ENCODE data around the gene KRT6C. TPM values are rescaled to one million over a fixed set of nuclear protein-coding genes. Genes with fewer than 3 reads are reported as not detected.
"Not testable (repeated sequence)": the region's sequence is repeated elsewhere in the genome, so short reads cannot be mapped to it uniquely, and the experiment has no call there.

The KRT6C gene
- total and polyA plus RNA-seq, 8 donors, result not detected

DNA sequence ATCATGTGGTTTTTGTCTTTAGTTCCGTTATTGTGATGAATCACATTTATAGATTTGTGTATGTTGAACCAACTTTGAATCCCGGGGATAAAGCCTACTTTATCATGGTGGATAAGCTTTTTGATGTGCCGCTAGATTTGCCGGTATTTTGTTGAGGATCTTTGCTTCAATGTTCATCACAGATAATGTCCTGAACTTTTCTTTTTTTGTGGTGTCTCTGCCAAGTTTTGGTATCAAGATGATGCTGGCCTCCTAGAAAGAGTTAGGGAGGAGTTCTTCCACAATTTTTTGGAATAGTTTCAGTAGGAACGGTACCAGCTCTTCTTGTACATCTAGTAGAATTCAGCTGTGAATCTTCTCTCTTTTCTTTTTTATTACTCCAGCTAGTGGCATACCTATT lies 14.7 kb downstream of the KRT6C start:
- Histone ChIP-seq H3K27ac (no peak overlapping the region), H3K4me3 (no peak overlapping the region), H3K9me3 (no peaks in the 10 kb centered on the region), H3K4me1 (no peaks in the 10 kb centered on the region), H3K27me3 (peaks cover 0 to 16% of the 10 kb centered on the region in 2 donors), H3K36me3 (no peaks in the 10 kb centered on the region)
- ATAC-seq (no peak), DNase-seq (no peak)
- intact Hi-C loops (cut with DNase I), result no loop called here
- TF ChIP-seq, protein P1, sequence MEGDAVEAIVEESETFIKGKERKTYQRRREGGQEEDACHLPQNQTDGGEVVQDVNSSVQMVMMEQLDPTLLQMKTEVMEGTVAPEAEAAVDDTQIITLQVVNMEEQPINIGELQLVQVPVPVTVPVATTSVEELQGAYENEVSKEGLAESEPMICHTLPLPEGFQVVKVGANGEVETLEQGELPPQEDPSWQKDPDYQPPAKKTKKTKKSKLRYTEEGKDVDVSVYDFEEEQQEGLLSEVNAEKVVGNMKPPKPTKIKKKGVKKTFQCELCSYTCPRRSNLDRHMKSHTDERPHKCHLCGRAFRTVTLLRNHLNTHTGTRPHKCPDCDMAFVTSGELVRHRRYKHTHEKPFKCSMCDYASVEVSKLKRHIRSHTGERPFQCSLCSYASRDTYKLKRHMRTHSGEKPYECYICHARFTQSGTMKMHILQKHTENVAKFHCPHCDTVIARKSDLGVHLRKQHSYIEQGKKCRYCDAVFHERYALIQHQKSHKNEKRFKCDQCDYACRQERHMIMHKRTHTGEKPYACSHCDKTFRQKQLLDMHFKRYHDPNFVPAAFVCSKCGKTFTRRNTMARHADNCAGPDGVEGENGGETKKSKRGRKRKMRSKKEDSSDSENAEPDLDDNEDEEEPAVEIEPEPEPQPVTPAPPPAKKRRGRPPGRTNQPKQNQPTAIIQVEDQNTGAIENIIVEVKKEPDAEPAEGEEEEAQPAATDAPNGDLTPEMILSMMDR (IDR thresholded peaks at IDR 0.05), result no peak

DNA sequence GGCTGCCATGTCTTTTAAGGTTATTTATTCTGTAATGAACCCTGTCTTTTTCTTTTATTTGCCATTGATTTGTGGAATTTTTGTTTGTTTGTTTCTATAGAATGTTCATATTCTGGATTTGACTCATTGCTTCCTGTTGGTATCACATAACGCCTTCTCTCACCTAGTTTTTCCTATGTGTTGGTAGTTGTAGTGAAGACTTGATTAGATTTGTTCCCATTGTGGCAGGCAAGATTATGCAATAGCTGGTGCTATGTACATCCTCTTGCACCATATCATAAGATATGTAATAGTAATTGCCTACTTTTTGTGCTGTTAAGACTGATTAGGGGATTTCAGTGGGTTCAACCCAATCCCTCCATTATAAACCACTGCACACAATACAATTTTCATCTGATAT lies 17.8 kb downstream of the KRT6C start:
- H3K27ac ChIP-seq, result no peak overlapping the region
- intact Hi-C loops (cut with DNase I), result no loop called here
- no peaks in the 10 kb centered on the region for H3K9me3 ChIP-seq
- TF ChIP-seq, protein P1 (IDR thresholded peaks at IDR 0.05), result no peak
- peaks cover 0 to 16% of the 10 kb centered on the region in 2 donors for H3K27me3 ChIP-seq
- no peak overlapping the region for H3K4me3 ChIP-seq
- DNase-seq (no peak), ATAC-seq (no peak)
- H3K36me3 ChIP-seq, result no peaks in the 10 kb centered on the region
- no peaks in the 10 kb centered on the region for H3K4me1 ChIP-seq

DNA sequence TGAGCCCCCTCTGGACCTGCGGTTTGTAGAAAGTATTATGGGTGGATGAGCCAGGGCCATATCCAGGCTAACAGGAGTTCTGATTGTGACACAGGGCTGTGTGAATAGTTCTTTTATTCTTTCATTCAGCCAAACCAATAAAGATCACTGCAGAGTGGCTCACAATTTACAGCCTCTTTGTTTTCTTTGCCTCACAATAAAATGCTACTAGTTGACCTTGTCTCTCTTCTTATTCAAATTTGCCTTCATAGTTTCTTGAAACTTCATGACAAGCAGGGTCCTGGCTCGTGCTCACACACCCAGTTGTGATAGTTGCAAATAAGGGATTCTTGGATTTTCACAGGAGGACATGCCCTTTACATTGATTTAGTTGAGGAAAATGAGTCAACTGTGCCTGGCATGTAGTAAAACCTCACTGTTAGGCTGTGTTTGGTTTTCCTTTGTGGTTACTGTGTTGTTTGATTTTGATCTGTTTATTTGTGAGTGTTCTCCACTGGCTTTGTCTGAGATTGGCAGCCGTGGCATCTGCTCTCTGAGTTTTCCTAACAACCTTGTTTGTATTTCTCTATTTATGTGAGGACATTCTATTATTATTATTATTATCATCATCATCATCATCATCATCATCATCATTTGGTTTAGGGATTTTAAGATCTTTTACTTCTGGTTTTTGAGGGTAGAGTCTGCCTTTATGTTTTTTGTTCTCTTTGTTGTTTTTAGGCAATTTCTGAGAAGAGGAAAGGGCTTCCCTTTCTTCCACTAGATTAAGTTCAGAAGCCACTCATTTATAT lies 19.0 kb downstream of the KRT6C start:
- Histone ChIP-seq H3K36me3 (no peaks in the 10 kb centered on the region), H3K4me1 (no peaks in the 10 kb centered on the region), H3K27me3 (peaks cover 0 to 12% of the 10 kb centered on the region in 2 donors), H3K27ac (no peak overlapping the region), H3K9me3 (no peaks in the 10 kb centered on the region), H3K4me3 (no peak overlapping the region)
- TF ChIP-seq, protein P1 (IDR thresholded peaks at IDR 0.05), result no peak
- ATAC-seq (no peak), DNase-seq (no peak)
- intact Hi-C loops (cut with DNase I), result no loop called here

DNA sequence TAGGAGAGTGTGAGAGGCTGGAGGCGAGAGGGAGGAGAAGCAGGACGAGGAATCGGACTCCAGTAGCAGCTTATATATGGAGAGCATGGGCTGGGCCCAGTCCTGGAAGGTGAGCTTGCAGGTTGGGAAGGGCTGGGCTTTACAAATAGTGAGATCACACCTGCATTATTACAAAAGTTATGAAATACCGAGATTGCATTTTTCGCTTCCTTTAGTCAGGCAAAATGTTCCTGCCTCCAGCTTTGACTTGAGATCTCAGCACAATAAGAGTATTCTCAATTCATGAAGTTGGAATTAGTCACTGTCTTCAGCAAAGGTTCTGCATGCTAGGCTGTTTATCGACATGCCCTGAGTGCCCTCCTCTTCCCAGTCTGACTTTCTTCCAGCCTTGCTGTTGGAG lies 21.5 kb downstream of the KRT6C start, which contains the start of gene KRT6B:
KRT6B (minus strand) TSS at position 46 of the 400 bp plus-strand sequence. CDS start 68 bp downstream, outside the sequence.
- H3K27me3 ChIP-seq, result peaks cover 0 to 11% of the 10 kb centered on the region in 2 donors
- intact Hi-C loops (cut with DNase I), result no loop called here
- H3K4me1 ChIP-seq, result no peaks in the 10 kb centered on the region
- DNase-seq (no peak), ATAC-seq (no peak)
- H3K27ac ChIP-seq, result no peak within 1 kb of the TSS
- TF ChIP-seq, protein P1 (IDR thresholded peaks at IDR 0.05), result no peak
- H3K36me3 ChIP-seq, result no peaks in the 10 kb centered on the region
- no peaks in the 10 kb centered on the region for H3K9me3 ChIP-seq
- H3K4me3 ChIP-seq, result no peak within 1 kb of the TSS

DNA sequence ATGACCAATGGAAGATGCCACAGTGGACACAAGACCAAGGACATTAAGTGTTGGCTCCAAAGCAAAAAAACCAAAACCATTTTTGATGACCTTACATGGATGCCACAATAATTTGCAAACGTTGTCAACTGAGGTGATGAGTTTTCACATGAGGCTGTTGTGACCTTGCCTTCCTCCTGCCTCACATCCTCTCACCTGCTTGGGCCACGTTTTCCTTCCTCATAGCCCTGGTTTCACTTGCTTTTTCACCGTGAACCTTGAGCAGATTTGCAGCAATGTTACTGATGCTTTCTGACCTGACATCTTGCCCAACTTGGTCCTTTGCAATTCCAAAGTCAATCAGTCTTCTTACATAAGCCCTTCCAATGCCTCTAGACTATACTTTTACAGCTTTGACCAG lies 25.4 kb downstream of the KRT6C start:
- H3K9me3 ChIP-seq, result no peaks in the 10 kb centered on the region
- DNase-seq, result no peak
- intact Hi-C loops (cut with DNase I), result no loop called here
- TF ChIP-seq, protein P1 (IDR thresholded peaks at IDR 0.05), result no peak
- no peaks in the 10 kb centered on the region for H3K4me1 ChIP-seq
- H3K4me3 ChIP-seq, result no peak overlapping the region
- H3K27me3 ChIP-seq, result peaks cover 0 to 9% of the 10 kb centered on the region in 2 donors
- H3K27ac ChIP-seq, result no peak overlapping the region
- ATAC-seq, result no peak
- H3K36me3 ChIP-seq, result no peaks in the 10 kb centered on the region

DNA sequence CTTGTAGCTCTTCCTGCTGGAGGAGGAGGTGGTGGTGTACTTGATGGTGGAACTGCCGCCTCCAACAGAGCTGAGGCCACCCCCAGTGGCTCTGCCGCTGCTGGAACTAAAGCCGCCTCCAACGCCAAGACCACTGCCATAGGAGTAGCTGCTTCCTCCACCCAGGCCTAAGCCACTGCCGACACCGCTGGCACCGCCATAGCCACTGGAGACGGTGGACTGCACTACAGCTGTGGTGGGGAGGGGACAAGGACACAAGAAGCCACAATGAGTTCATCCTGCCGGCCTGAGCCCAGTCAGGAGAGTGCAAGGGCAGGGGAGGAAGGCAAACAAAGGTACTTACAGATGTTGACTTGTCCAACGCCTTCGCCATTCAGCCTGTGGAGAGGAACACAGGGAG lies 26.4 kb downstream of the KRT6C start:
- H3K27me3 ChIP-seq, result peaks cover 0 to 16% of the 10 kb centered on the region in 2 donors
- H3K36me3 ChIP-seq; H3K4me1 ChIP-seq; H3K27ac ChIP-seq; intact Hi-C loops (cut with DNase I); DNase-seq; ATAC-seq; H3K4me3 ChIP-seq; H3K9me3 ChIP-seq: not testable (repeated sequence)

Data from left lung (tissue), 10 donors.